GM19193 (cell line): ENCODE measurements around the gene AKAP6.

ENCODE experiments used
- POLR2A ChIP-seq: IDR thresholded peaks from 4 replicates; pipeline ENCODE4 v1.6.1; 2011; ENCODE audit not compliant: insufficient read depth, insufficient read length; ENCODE audit errors: extremely low read depth

The AKAP6 gene

GRCh38 chr14:32327255-32327961 lies 1.7 kb upstream of the AKAP6 start:
- TF ChIP-seq POLR2A: no peak

GRCh38 chr14:32329690-32330285 lies 690 bp downstream of the AKAP6 start:
- no peak for TF ChIP-seq POLR2A

DNA sequence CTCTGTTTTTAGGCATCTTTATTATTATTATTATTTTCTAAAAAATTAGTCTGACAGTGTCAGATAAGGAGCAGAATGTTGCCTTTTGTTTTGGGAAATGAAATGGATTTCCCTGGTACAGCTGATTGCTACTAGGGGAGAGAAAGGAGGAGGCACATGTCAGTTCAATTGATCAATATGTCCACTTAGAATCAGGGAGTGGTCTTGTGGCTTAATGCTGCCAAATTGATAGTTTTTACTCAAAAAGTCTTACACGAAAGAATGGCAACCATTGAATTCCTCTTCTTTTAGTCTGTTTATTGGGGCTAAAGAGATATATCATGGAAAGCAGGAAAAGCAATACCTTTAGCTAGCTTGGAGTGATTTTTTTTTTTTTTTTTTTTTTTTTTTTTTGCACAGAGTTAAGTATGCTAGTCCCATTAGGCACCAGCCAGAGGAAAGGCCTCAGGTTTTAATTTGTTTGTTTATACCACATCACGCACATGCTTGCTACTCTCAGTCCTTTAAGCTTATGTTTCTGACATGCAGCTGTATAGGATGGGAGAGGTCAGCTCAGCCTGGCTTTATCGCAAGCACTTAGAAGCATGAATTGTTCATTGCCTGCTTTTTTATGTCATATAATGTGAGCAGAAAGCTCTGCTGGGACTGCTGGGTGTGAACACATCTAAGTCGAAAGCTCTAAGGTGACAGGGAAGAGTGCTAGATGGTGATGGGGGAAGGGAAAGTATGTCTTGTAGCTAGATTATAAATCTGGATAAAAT lies 1.4 kb downstream of the AKAP6 start:
- no peak for TF ChIP-seq POLR2A

DNA sequence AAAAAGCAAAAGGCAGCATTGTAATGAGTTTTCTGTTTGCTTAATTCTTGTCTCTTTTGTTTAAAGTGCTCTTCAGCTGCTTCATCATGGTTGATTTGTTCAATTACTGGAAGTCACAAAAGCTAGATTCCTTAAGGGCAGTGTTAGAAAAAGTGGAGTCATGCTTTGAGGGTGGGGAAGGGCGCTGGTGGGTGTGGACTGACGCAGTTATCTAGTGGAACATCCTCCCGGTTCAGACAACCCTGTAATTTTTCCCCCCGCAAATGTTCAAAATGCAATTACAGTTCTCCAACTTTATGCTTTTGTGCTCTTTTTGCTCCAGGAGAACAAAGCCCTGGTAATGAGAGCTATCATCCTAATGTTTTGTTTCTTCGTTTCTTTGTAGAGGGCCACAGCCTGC lies 2.1 kb downstream of the AKAP6 start:
- TF ChIP-seq POLR2A: no peak

- TF ChIP-seq POLR2A: no peak
Observed at GRCh38 chr14:32332415-32333316, 3.6 kb downstream of the AKAP6 start.

- no peak for TF ChIP-seq POLR2A
Observed at GRCh38 chr14:32336702-32337101, 7.6 kb downstream of the AKAP6 start.

DNA sequence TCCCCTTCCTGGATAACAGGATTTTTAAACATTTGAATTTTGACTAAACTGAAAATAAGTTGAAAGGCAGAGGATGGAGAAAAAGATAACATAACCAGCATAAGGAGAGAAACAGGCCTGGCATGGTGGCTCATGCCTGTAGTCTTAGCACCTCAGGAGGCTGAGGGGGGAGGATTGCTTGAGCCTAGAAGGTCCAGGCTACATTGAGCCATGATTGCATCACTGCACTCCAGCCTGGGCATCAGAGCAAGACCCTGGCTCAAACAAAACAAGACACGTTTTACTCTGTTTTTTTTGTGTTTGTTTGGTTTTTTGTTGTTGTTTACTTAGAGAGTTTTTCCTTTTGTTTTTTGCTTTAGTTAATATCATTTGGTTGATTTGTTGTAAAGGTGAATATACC lies 8.7 kb downstream of the AKAP6 start:
- TF ChIP-seq POLR2A: no peak

DNA sequence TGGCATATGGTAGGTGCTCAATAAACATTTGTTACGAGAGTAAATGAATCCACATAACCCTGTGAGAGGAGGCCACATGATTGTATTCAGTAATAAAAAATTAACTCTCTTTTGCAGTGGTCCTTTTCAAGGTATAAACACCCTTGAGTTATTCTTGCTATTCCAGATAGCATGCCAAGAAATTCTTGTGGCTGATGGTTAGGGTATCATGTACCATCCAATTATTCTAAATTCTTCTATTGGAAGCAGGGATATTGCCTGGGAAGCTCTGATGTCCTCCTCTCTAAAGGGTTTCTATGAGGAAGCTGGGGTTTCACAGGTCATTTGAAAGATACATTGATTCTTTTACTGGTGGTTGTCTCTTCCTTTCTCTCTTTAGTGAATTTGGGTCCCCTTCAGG lies 10.1 kb downstream of the AKAP6 start:
- no peak for TF ChIP-seq POLR2A

- no peak for TF ChIP-seq POLR2A
Observed at GRCh38 chr14:32341947-32342846, 13.1 kb downstream of the AKAP6 start.

GRCh38 chr14:32342847-32343194 lies 13.7 kb downstream of the AKAP6 start:
- no peak for TF ChIP-seq POLR2A

GRCh38 chr14:32343926-32344430 lies 14.9 kb downstream of the AKAP6 start:
- TF ChIP-seq POLR2A: no peak

GRCh38 chr14:32345311-32345791 lies 16.3 kb downstream of the AKAP6 start:
- no peak for TF ChIP-seq POLR2A

DNA sequence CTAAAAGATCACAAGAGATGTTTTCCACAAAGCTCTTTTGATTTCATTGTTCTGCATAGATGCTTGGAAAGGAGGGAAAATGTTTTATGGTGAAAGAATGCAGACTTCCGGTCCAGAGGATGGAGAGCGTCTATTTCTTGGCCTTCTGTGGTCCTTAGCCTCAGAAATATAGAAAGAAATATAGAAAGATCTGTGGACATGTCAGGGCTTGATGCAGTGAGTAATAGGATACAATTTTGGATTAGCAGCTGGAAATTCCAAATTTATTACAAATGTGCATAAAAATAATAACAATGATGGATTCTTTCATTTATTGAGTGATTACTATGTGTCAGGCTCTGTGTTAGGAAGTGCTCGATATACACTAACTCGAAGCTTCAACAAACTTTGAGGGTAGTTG lies 20.2 kb downstream of the AKAP6 start:
- TF ChIP-seq POLR2A: no peak

DNA sequence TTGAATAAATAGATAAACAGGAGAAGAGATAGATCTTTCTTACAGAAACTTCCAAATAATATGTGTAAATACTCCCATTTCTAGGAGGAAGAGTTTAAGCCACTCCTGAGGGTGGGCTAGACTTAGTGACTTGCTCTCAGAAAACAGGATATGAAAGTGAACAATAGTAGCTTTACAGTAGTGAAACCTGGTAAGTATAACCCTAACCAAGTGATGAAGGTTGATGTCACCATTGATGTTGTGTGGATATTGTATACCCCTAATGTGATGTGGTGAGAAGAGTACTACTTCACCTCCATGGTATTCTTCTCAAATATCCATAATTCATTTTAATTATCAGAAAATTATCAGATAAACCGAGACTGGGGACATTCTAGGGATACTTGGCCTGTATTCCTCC lies 20.9 kb downstream of the AKAP6 start:
- TF ChIP-seq POLR2A: no peak

DNA sequence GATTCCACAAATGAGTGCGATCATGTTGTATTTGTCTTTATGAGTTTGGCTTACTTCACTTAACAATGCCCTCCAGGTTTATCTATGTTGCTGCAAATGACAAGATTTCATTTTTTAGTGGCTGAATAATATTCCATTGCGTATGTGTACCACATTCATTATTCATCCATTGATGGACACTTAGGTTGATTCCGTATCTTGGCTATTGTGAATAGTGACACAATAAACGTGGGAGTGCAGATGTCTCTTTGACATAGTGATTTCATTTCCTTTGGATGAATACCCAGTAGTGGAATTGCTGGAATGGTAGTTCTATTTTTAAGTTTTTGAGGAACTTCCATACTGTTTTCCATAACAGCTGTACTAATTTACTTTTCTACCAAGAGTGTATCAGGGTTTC lies 23.5 kb downstream of the AKAP6 start:
- no peak for TF ChIP-seq POLR2A

GRCh38 chr14:32354716-32355115 lies 25.6 kb downstream of the AKAP6 start:
- no peak for TF ChIP-seq POLR2A
